Smooth muscle cell (in vitro differentiated cells): ENCODE measurements around the gene TRAF6. TPM values are rescaled to one million over a fixed set of nuclear protein-coding genes. Genes with fewer than 3 reads are reported as not detected.

ENCODE experiments used
- DNase-seq: peaks from one replicate; lab custom pipeline; 2025; ENCODE audit not compliant: unreplicated experiment; lab: John Stamatoyannopoulos, UW
- H2AFZ ChIP-seq: fragments of 200-600 bp; sonication (generic); 2 replicates; pipeline ENCODE4 v1.6.0; 2016; ENCODE audit warnings: antibody characterized with exemption, low read depth, mild to moderate bottlenecking
- H3F3A ChIP-seq: fragments of 200-600 bp; sonication (generic); 2 replicates; pipeline ENCODE4 v1.6.0; 2017; ENCODE audit warnings: antibody characterized with exemption, low read depth
- H3K27ac ChIP-seq: fragments of 200-600 bp; sonication (generic); 2 replicates; pipeline ENCODE4 v1.5.1; 2016; ENCODE audit warnings: low read depth, mild to moderate bottlenecking
- H3K27me3 ChIP-seq: fragments of 200-600 bp; sonication (generic); 2 replicates; pipeline ENCODE4 v1.6.1; 2016; ENCODE audit warnings: low read depth, mild to moderate bottlenecking
- H3K36me3 ChIP-seq: fragments of 200-600 bp; sonication (generic); 2 replicates; pipeline ENCODE4 v1.5.1; 2016; ENCODE audit warnings: low read depth
- H3K4me1 ChIP-seq: fragments of 200-600 bp; sonication (generic); 2 replicates; pipeline ENCODE4 v1.5.1; 2016; ENCODE audit warnings: low read depth
- H3K4me2 ChIP-seq: fragments of 200-600 bp; sonication (generic); 2 replicates; pipeline ENCODE4 v1.6.0; 2016; ENCODE audit warnings: mild to moderate bottlenecking
- H3K4me3 ChIP-seq: fragments of 200-600 bp; sonication (generic); 2 replicates; pipeline ENCODE4 v1.5.1; 2016; ENCODE audit warnings: mild to moderate bottlenecking
- H3K79me2 ChIP-seq: fragments of 200-600 bp; sonication (generic); 2 replicates; pipeline ENCODE4 v1.6.0; 2016; ENCODE audit warnings: low read depth, mild to moderate bottlenecking
- H3K9ac ChIP-seq: fragments of 200-600 bp; sonication (generic); 2 replicates; pipeline ENCODE4 v1.6.0; 2016; ENCODE audit warnings: low read depth
- H3K9me3 ChIP-seq: fragments of 200-600 bp; sonication (generic); replicated peaks from 2 replicates; pipeline ENCODE4 v1.5.1; 2016; ENCODE audit warnings: low read depth
- H4K20me1 ChIP-seq: fragments of 200-600 bp; sonication (generic); 2 replicates; pipeline ENCODE4 v1.6.0; 2016; ENCODE audit warnings: low read depth
- CTCF ChIP-seq: fragments of 200-600 bp; sonication (generic); IDR thresholded peaks from 2 replicates; pipeline ENCODE4 v1.5.1; 2017; ENCODE audit warnings: borderline replicate concordance, mild to moderate bottlenecking, antibody characterized with exemption; ENCODE audit not compliant: insufficient read depth, poor library complexity, severe bottlenecking
- WGBS: methylation state at CpG from one replicate; pipeline ENCODE4 v1.1.7; 2016; ENCODE audit warnings: low lambda C conversion rate; 5-methylcytosine and 5-hydroxymethylcytosine counted together
- polyA plus RNA-seq: library from polyadenylated mRNA; unstranded; fragments of >200 nt; fragmentation: Nextera tagmentation; extraction: Ambion mirVana; gene quantifications from 2 replicates; pipeline ENCODE4 v1.2.1, GENCODE V29; 2016
- total RNA-seq: library from RNA; depleted of rRNA; stranded (reverse); fragments of >200 nt; gene quantifications from 2 replicates; pipeline ENCODE4 v1.2.3, GENCODE V29; 2014

TRAF6 gene
- total and polyA plus RNA-seq, 2 experiments from 2014 or later: 9.9 to 18.9 TPM

GRCh38 chr11:36493332-36493731 lies 16.7 kb downstream of the TRAF6 start:
- H3K36me3 ChIP-seq: peaks cover 25% of the 10 kb centered on the region
- H3K4me1 ChIP-seq: no peaks in the 10 kb centered on the region
- no peaks in the 10 kb centered on the region for H3K27me3 ChIP-seq
- peaks cover 2% of the 10 kb centered on the region for H4K20me1 ChIP-seq
- TF ChIP-seq CTCF: no peak
- no peaks in the 10 kb centered on the region for H3K9me3 ChIP-seq
- H3K27ac ChIP-seq: no peak overlapping the region
- DNase-seq: no peak
- no peak overlapping the region for H3K4me2 ChIP-seq
- H2AFZ ChIP-seq: no peak overlapping the region
- H3K9ac ChIP-seq: no peak overlapping the region
- H3K4me3 ChIP-seq: no peak overlapping the region
- peaks cover 2% of the 10 kb centered on the region for H3K79me2 ChIP-seq
- peaks cover 5% of the 10 kb centered on the region for H3F3A ChIP-seq

- Histone ChIP-seq H3K4me2 (no peak overlapping the region), H3K4me3 (no peak overlapping the region), H4K20me1 (peaks cover 3% of the 10 kb centered on the region), H3K79me2 (peaks cover 2% of the 10 kb centered on the region), H3K36me3 (peaks cover 21% of the 10 kb centered on the region), H3K4me1 (no peaks in the 10 kb centered on the region), H3F3A (peaks cover 6% of the 10 kb centered on the region), H2AFZ (no peak overlapping the region), H3K27ac (no peak overlapping the region), H3K27me3 (no peaks in the 10 kb centered on the region), H3K9ac (no peak overlapping the region), H3K9me3 (no peaks in the 10 kb centered on the region)
- TF ChIP-seq CTCF: peak; percentile 80
- DNase-seq: no peak
Observed at GRCh38 chr11:36492724-36493304, 17.3 kb downstream of the TRAF6 start.

- Histone ChIP-seq H3K36me3 (peaks cover 8% of the 10 kb centered on the region), H3K27me3 (no peaks in the 10 kb centered on the region), H2AFZ (no peak overlapping the region), H3K4me1 (no peaks in the 10 kb centered on the region), H3K4me3 (no peak overlapping the region), H3K9me3 (no peaks in the 10 kb centered on the region), H3F3A (peaks cover 6% of the 10 kb centered on the region), H3K79me2 (peaks cover 2% of the 10 kb centered on the region), H3K9ac (no peak overlapping the region), H4K20me1 (peaks cover 3% of the 10 kb centered on the region), H3K4me2 (no peak overlapping the region), H3K27ac (no peak overlapping the region)
- no peak for TF ChIP-seq CTCF
- no peak for DNase-seq
- WGBS: 95% methylated on average over 16 of the region's 16 CpGs
Observed at GRCh38 chr11:36490026-36490806, 19.9 kb downstream of the TRAF6 start.

GRCh38 chr11:36488096-36488495 lies 22.0 kb downstream of the TRAF6 start:
- DNase-seq: no peak
- WGBS: 90% methylated on average over 5 of the region's 5 CpGs
- Histone ChIP-seq H3K9ac (no peak overlapping the region), H3K27me3 (no peaks in the 10 kb centered on the region), H3K4me3 (no peak overlapping the region), H3K4me2 (no peak overlapping the region), H4K20me1 (peaks cover 3% of the 10 kb centered on the region), H3K36me3 (peaks cover 4% of the 10 kb centered on the region), H2AFZ (no peak overlapping the region), H3K4me1 (no peaks in the 10 kb centered on the region), H3K79me2 (peaks cover 2% of the 10 kb centered on the region), H3K9me3 (no peaks in the 10 kb centered on the region), H3K27ac (peak overlapping the region; percentile 2), H3F3A (peaks cover 10% of the 10 kb centered on the region)
- TF ChIP-seq CTCF: no peak
